ENCODE data around the gene BIRC7.

The BIRC7 gene

DNA sequence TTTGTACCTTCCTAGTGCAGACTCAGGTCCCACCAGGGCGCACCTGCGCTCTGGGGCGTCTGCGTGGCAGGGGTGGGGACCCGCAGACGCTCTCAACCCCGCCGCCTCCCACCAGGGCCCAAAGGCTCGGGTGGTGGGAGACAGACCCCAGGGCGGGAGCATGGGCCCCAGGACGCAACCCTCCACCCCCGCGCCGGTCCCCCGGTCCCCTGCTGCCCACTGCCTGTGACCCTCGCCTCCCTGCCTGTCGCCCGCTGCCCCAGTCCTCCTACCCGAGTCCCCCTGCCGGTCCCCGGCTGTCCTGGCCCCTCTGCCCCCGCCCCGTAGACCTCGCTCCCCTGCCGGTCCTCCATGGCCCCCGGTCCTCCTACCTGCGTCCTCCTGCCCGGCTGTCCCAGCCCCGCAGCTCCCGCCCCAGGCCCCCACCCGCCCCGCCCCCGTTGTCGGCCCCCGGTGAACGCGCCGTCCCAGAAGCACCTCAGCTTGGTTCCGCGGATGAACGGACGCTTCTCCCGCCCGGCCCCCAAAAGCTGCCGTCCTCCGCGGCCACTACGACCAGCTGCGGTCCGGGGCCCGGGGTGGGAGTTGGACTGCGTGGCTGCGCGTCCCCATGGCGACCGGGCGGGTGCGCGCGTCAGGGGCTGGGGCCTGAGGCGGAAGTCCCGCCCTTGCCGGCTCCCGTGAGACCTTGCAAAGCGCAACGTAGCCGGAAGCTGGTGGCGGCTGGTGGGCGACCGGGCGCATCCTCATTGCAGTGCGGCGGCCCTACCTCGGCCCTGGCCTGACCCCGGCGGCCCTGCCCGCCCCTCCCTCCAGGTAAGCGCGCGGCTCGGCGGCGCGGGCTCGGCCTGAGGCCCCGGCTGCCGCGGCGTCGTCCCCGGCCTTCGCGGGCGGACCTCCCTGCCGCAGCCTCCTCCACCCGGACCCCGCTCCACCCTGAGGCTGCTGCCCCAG is 36.7 kb downstream of the BIRC7 start, which contains the start of gene ARFGAP1:
Gene ARFGAP1, plus strand, starts transcription at position 709 of the 954 bp plus-strand sequence. CDS start 2,768 bp downstream, outside the sequence.
- no peak within 1 kb of the TSS for H3K27ac ChIP-seq (ENCODE audit: low read length)
- peaks cover 14% of the 10 kb centered on the region for H3K36me3 ChIP-seq (ENCODE audit: insufficient read depth, low read depth, low read length)
- H3K27me3 ChIP-seq (ENCODE audit: insufficient read depth, low read length), result no peaks in the 10 kb centered on the region
- H3K9ac ChIP-seq (ENCODE audit: low read depth, low read length), result peak within 1 kb of the TSS; percentile 87
- H3K4me1 ChIP-seq (ENCODE audit: insufficient read depth, low read length), result peaks cover 7% of the 10 kb centered on the region
- H3K9me3 ChIP-seq (ENCODE audit: insufficient read depth, low read depth, low read length), result no peaks in the 10 kb centered on the region
- H3K4me3 ChIP-seq (ENCODE audit: low read length), result peak within 1 kb of the TSS; percentile 94

- Histone ChIP-seq H3K9ac (ENCODE audit: low read depth, low read length) (peak overlapping the region; percentile 87), H3K36me3 (ENCODE audit: insufficient read depth, low read depth, low read length) (peaks cover 21% of the 10 kb centered on the region), H3K4me3 (ENCODE audit: low read length) (peak overlapping the region; percentile 94)
Observed at GRCh38 chr20:63273059-63273579, 37.4 kb downstream of the BIRC7 start.

DNA sequence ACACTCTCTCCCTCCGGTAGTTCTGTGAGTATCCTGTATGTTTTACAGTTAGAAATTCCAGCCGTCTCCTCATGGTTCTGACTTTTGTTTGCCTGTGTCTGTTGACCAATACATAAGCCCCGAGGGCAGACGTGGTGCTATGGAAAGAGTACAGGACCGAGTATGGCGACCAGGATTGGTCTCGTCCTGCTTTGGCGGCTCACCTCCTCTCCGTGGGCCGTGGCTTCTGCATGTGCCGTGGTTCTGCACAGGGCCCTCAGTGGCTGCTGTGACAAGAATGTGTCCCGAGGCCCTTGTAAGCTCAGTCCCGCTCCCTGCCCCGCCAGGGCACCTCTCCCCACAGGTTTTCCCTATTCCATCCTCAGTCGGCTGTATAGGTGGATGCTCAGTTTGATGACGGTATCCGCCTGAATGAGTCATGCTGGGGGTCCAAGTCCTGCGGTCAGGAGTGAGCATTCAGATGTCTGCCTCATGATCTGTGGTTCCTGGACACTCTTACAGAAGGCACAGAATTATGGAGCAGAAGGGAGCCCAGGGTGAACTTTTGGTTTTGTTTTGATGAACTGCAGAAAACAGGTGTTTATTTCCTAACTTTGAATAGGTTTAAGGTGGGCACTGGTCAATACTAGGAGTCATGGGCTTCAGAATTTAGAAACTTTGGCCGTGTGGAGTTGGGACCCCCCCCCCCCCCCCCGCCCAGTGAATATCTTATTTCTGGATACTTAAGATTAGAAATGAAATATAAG is 38.1 kb downstream of the BIRC7 start:
- H3K4me3 ChIP-seq (ENCODE audit: low read length), result peak overlapping the region; percentile 94
- H3K9me3 ChIP-seq (ENCODE audit: insufficient read depth, low read depth, low read length), result no peaks in the 10 kb centered on the region
- no peaks in the 10 kb centered on the region for H3K27me3 ChIP-seq (ENCODE audit: insufficient read depth, low read length)
- peaks cover 28% of the 10 kb centered on the region for H3K36me3 ChIP-seq (ENCODE audit: insufficient read depth, low read depth, low read length)
- peaks cover 7% of the 10 kb centered on the region for H3K4me1 ChIP-seq (ENCODE audit: insufficient read depth, low read length)
- peak overlapping the region; percentile 87; the same call in 1 of the 2 replicates for H3K9ac ChIP-seq (ENCODE audit: low read depth, low read length)
- H3K27ac ChIP-seq (ENCODE audit: low read length), result no peak overlapping the region

More at GRCh38 chr20:63273059-63273579, 37.4 kb downstream of the BIRC7 start:
- H3K27me3 ChIP-seq (ENCODE audit: insufficient read depth, low read length), result no peaks in the 10 kb centered on the region
- peaks cover 7% of the 10 kb centered on the region for H3K4me1 ChIP-seq (ENCODE audit: insufficient read depth, low read length)
- H3K27ac ChIP-seq (ENCODE audit: low read length), result no peak overlapping the region
- no peaks in the 10 kb centered on the region for H3K9me3 ChIP-seq (ENCODE audit: insufficient read depth, low read depth, low read length)

DNA sequence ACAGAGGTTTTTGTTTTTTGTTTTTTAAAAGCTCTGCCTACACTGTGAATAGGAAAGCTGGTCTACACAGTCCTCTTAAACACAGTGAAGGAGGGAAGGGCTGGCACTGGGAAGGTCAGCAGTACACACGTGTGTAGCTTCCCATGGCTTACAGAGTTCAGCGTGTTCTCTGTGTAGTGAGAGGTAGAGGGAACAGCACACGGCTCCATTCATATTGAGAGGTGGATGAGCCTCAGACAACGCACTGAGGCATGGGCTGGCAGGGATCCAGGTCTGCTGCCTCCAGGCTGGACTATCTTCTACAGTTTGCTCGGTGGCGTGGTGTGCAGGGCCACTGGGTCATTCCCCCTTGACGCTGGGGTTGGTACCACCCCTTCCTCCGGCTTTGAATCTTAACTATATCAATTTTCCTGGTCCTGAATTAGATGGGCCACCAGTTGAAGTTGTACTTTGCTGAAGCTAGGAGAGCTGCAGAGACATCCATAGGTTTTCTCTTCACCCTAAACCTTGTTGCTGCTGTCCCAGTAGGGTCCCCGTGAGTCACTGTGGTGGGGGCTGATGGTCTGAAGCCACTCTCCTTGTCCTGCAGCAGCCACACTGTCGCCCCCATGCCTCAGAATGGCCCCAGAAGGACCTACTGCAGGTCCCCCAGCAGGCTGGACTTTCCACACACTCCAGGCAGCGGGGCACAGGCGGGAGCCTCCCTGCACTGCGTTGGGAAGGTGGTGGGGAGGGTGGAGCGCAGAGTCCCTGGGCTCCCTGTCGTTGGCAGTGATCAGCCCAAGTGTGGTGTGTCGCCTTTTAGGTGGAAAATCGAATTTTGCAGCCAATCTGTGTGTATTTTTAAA is 38.9 kb downstream of the BIRC7 start:
- peaks cover 7% of the 10 kb centered on the region for H3K4me1 ChIP-seq (ENCODE audit: insufficient read depth, low read length)
- H3K27me3 ChIP-seq (ENCODE audit: insufficient read depth, low read length), result no peaks in the 10 kb centered on the region
- H3K9me3 ChIP-seq (ENCODE audit: insufficient read depth, low read depth, low read length), result no peaks in the 10 kb centered on the region
- H3K27ac ChIP-seq (ENCODE audit: low read length), result no peak overlapping the region
- no peak overlapping the region for H3K4me3 ChIP-seq (ENCODE audit: low read length)
- no peak overlapping the region for H3K9ac ChIP-seq (ENCODE audit: low read depth, low read length)
- peaks cover 36% of the 10 kb centered on the region for H3K36me3 ChIP-seq (ENCODE audit: insufficient read depth, low read depth, low read length)

DNA sequence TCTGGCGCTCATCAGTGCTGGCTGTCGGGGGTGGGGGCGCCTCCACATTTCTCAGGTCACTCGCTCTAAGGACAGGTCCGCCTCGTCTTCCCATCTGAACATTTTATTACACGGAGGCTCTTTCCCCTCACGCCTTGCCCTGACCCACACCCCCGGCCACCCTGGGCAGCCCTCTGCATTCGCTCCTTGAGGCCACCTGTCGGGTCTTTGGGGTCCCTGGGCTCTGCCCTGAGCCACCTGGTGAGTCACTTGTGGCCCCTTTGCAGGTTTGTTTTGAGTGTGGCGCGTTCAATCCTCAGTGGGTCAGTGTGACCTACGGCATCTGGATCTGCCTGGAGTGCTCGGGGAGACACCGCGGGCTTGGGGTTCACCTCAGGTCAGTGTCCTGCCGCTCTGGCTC is 40.1 kb downstream of the BIRC7 start:
- H3K9ac ChIP-seq (ENCODE audit: low read depth, low read length), result no peak overlapping the region
- H3K4me1 ChIP-seq (ENCODE audit: insufficient read depth, low read length), result peaks cover 7% of the 10 kb centered on the region
- H3K36me3 ChIP-seq (ENCODE audit: insufficient read depth, low read depth, low read length), result peaks cover 47% of the 10 kb centered on the region
- no peaks in the 10 kb centered on the region for H3K9me3 ChIP-seq (ENCODE audit: insufficient read depth, low read depth, low read length)
- H3K27me3 ChIP-seq (ENCODE audit: insufficient read depth, low read length), result no peaks in the 10 kb centered on the region
- no peak overlapping the region for H3K27ac ChIP-seq (ENCODE audit: low read length)
- no peak overlapping the region for H3K4me3 ChIP-seq (ENCODE audit: low read length)

DNA sequence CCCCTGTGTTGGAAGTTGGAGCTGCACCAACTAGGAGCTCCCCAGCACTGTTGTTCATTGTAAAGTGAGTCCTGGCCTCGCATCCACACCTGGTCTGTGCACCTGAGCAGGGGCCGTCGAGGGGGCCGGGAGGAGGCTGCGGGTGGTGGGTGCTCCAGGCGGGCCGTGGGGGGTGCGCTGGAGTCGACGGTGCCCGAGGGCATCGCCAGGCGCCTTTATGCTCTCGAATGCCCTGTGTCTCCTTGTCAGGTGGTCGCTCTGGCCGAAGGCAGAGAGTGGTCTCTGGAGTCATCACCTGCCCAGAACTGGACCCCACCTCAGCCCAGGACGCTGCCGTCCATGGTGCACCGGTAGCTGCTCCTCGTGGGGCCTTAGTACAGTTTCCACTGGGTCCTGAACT is 41.3 kb downstream of the BIRC7 start:
- H3K9ac ChIP-seq (ENCODE audit: low read depth, low read length), result no peak overlapping the region
- no peaks in the 10 kb centered on the region for H3K27me3 ChIP-seq (ENCODE audit: insufficient read depth, low read length)
- peaks cover 56% of the 10 kb centered on the region for H3K36me3 ChIP-seq (ENCODE audit: insufficient read depth, low read depth, low read length)

DNA sequence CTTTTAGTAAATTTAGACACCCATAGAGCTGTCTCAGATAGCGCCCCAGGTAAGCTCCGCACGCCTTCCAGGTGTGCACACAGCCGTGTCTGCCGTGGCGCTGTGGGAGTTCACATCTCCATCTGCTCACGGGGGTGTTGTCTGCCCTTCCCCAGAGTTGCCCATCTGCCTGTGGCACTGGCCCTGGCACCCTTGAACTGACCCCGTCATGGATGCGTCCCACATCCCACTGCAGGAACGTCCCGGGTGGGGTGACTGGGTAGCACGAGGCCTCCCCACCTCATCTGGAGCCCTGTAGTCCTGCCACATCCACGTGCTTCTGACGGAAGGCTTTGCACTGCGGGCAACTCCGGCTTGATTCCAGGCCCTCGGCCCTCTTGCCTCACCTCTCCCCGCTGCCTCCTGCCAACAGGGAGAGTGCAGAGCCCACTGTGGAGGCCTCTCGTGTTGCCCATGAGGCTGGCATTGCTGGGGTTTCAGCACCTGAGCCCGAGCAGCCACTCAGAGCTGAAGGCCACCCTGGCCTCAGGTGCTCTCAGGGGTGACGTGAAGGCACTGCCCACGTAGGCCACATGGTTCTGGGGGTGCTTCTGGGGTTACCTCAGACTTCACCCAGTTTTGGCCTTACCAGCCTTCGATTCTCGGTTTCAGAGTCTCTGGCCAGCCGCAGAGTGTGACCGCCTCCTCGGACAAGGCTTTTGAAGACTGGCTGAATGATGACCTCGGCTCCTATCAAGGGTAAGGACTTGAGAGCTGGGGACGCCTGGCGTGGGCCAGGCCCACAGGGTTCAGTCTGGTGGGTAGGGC is 42.0 kb downstream of the BIRC7 start:
- no peak overlapping the region for H3K9ac ChIP-seq (ENCODE audit: low read depth, low read length)
- H3K27me3 ChIP-seq (ENCODE audit: insufficient read depth, low read length), result no peaks in the 10 kb centered on the region
- H3K27ac ChIP-seq (ENCODE audit: low read length), result no peak overlapping the region
- no peak overlapping the region for H3K4me3 ChIP-seq (ENCODE audit: low read length)
- H3K36me3 ChIP-seq (ENCODE audit: insufficient read depth, low read depth, low read length), result peaks cover 60% of the 10 kb centered on the region
- H3K9me3 ChIP-seq (ENCODE audit: insufficient read depth, low read depth, low read length), result no peaks in the 10 kb centered on the region
- peaks cover 7% of the 10 kb centered on the region for H3K4me1 ChIP-seq (ENCODE audit: insufficient read depth, low read length)

More for the DNA sequence above, 41.3 kb downstream of the BIRC7 start:
- no peak overlapping the region for H3K27ac ChIP-seq (ENCODE audit: low read length)
- H3K4me3 ChIP-seq (ENCODE audit: low read length), result no peak overlapping the region
- H3K4me1 ChIP-seq (ENCODE audit: insufficient read depth, low read length), result peaks cover 7% of the 10 kb centered on the region
- H3K9me3 ChIP-seq (ENCODE audit: insufficient read depth, low read depth, low read length), result no peaks in the 10 kb centered on the region

GRCh38 chr20:63278661-63279060 is 43.0 kb downstream of the BIRC7 start:
- H3K9ac ChIP-seq (ENCODE audit: low read depth, low read length), result no peak overlapping the region
- H3K27me3 ChIP-seq (ENCODE audit: insufficient read depth, low read length), result no peaks in the 10 kb centered on the region
- peaks cover 69% of the 10 kb centered on the region for H3K36me3 ChIP-seq (ENCODE audit: insufficient read depth, low read depth, low read length)

GRCh38 chr20:63279931-63280330 is 44.2 kb downstream of the BIRC7 start:
- no peaks in the 10 kb centered on the region for H3K4me1 ChIP-seq (ENCODE audit: insufficient read depth, low read length)
- no peaks in the 10 kb centered on the region for H3K27me3 ChIP-seq (ENCODE audit: insufficient read depth, low read length)
- peaks cover 74% of the 10 kb centered on the region for H3K36me3 ChIP-seq (ENCODE audit: insufficient read depth, low read depth, low read length)
- no peak overlapping the region for H3K9ac ChIP-seq (ENCODE audit: low read depth, low read length)
- H3K4me3 ChIP-seq (ENCODE audit: low read length), result no peak overlapping the region
- H3K27ac ChIP-seq (ENCODE audit: low read length), result no peak overlapping the region
- H3K9me3 ChIP-seq (ENCODE audit: insufficient read depth, low read depth, low read length), result no peaks in the 10 kb centered on the region

More at GRCh38 chr20:63278661-63279060, 43.0 kb downstream of the BIRC7 start:
- Histone ChIP-seq H3K9me3 (ENCODE audit: insufficient read depth, low read depth, low read length) (no peaks in the 10 kb centered on the region), H3K4me1 (ENCODE audit: insufficient read depth, low read length) (peaks cover 4% of the 10 kb centered on the region), H3K4me3 (ENCODE audit: low read length) (no peak overlapping the region), H3K27ac (ENCODE audit: low read length) (no peak overlapping the region)

DNA sequence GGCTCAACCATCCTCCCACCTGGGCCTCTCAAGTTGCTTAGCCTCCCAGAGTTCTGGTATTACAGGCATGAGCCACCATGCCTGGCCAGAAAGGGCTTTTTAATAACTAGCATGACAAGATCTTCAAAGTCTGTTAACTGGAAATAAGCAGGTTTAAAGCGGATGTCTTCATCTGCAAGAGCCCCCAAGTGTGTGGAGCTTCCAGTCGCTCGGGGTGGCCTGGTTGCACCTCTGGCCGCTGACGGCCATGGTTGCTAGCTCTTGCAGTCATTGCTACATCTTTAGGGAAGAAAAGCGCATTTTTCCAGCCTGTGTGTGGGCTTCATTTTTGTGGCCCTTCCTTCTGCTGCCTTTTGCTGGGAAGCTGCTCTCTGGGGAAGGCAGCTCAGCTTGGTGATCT is 44.7 kb downstream of the BIRC7 start:
- H3K4me1 ChIP-seq (ENCODE audit: insufficient read depth, low read length), result no peaks in the 10 kb centered on the region
- no peak overlapping the region for H3K4me3 ChIP-seq (ENCODE audit: low read length)
- H3K27ac ChIP-seq (ENCODE audit: low read length), result no peak overlapping the region
- peaks cover 76% of the 10 kb centered on the region for H3K36me3 ChIP-seq (ENCODE audit: insufficient read depth, low read depth, low read length)
- H3K9me3 ChIP-seq (ENCODE audit: insufficient read depth, low read depth, low read length), result no peaks in the 10 kb centered on the region
- no peak overlapping the region for H3K9ac ChIP-seq (ENCODE audit: low read depth, low read length)
- H3K27me3 ChIP-seq (ENCODE audit: insufficient read depth, low read length), result no peaks in the 10 kb centered on the region
